HG03060 (cell line): ENCODE data around the gene CTSE.

Experiments used
- ATAC-seq: cut with Tn5 transposase; IDR thresholded peaks from one replicate; pipeline ENCODE4 v1.9.1; 2021; ENCODE audit warnings: low read depth, moderate number of reproducible peaks; ENCODE audit not compliant: unreplicated experiment

The CTSE gene

GRCh38 chr1:205973377-205974232 lies 50.1 kb downstream of the CTSE start:
- ATAC-seq: no peak

DNA sequence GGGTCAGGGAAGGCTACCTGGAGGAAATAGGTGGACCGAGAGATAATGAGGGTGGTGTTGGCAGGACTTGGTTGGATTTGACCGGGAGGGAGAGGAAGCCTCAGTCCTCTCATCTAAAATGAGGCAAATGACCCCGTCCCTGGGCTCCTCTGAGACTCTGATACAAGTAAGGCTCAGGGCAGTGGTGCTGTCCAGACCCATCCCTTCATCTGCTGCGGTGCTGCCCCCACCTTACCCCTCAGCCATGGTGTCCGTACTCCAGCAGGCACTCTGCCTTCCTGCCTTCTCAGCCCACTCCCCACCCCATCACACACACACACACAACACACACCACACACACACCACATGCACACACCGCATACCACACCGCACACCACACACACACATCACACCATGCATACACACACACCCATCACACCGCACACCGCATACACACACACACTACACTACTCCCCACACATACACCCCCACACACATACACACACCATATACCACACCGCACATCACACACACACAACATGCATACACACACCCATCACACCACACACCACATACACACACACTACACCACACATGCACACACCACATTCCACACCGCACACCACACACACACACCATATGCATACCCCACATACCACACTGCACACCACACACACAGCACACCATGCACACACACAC lies 51.1 kb downstream of the CTSE start:
- no peak for ATAC-seq

- ATAC-seq: no peak
Measured at GRCh38 chr1:205972081-205972480, 51.6 kb downstream of the CTSE start.

DNA sequence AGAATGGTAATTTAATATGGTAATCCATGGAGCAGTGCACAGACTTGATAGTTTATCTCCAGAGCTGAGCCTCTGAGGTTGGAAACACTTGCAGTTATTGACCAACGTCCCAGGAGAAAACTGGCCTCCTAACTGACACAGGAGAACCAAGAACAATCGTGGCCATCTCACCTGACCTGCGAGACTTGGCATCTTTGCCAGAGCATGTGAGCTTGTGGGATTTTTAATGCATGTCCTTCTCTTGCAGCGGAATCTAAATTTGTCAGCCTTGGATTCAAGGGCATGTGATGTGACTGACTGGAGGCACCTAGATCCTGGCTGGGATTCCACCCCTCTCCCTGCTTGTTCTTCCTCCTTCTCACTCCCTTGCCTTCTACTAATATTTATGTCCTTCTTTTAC lies 52.6 kb downstream of the CTSE start:
- ATAC-seq: no peak

DNA sequence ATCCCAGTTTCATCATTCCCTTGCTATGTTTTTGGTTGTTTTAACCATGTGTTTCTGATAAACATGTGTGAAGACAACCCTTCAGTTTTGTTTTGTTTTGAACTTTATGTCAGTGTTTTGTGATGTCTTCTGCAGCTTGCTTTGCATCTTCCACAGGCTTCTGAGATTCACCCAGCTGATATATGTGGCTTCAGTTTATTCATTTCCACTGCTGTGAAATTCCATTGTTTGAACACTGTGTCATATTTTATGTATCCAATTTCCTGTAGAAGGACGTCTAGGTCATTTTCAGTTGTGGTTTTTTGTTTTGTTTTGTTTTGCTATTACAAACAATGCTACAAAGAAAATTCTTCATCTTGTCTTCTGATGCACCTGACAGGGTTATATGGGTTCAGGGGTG lies 53.2 kb downstream of the CTSE start:
- no peak for ATAC-seq

DNA sequence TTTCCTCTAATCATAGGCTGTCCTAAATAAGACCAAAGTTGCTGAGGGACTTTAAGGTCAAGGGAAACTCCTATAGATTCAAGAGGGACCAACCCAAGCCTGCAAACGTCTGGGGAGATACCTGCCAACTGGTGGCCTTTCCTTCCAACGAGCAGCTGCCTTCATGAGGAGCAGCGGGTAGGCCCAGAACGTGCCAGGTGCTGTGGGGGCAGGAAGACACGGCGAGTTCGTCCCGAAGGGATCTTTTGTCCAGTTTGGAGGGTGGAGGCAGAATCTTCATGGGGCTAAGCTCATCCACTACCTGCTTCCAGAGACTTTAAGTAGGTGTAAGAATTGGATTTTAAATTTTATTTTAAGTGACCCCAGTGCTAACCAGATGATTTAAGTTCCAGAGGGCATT lies 54.5 kb downstream of the CTSE start:
- no peak for ATAC-seq

GRCh38 chr1:205967554-205968335 lies 56.0 kb downstream of the CTSE start:
- no peak for ATAC-seq

DNA sequence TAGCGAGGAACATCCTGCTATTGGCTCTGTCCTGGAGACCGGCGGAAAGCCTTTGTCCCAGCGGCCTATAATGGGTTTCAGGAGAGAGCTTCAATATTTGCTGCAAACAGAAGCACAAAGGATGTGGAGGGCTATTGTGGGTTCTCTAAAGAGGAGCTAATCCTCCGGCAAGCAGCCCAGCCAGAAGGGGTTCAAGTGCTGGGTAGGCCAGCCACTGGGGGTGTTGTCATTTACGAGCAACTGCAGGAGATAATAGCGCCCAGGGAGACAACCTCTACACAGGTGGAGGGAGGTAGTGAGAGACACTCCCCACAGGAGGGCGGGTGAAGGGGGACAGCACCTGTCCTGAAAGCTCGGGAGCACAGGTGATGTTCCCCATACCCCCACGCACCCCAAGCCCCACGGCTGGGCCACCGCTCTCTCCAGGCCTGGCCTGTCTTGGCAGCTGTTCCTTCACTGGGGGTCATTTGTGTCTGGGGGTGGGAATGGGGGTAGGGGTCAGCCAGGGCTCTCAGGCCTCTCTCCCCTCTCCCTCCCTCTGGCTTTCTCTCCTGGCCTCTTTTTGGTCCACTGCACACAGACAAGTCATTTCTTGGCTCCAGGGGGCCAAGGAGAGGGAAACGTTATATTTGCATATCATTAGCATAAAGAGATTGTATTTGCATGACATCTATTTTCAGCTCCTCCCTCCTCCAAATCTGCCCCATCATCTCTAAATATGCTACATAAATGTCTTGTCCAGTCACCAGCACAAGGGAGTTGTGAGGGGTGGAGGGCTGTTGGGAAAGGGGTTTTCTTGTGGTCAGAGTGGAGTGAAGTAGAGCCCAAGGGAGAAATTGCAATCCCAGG lies 58.4 kb downstream of the CTSE start:
- no peak for ATAC-seq

DNA sequence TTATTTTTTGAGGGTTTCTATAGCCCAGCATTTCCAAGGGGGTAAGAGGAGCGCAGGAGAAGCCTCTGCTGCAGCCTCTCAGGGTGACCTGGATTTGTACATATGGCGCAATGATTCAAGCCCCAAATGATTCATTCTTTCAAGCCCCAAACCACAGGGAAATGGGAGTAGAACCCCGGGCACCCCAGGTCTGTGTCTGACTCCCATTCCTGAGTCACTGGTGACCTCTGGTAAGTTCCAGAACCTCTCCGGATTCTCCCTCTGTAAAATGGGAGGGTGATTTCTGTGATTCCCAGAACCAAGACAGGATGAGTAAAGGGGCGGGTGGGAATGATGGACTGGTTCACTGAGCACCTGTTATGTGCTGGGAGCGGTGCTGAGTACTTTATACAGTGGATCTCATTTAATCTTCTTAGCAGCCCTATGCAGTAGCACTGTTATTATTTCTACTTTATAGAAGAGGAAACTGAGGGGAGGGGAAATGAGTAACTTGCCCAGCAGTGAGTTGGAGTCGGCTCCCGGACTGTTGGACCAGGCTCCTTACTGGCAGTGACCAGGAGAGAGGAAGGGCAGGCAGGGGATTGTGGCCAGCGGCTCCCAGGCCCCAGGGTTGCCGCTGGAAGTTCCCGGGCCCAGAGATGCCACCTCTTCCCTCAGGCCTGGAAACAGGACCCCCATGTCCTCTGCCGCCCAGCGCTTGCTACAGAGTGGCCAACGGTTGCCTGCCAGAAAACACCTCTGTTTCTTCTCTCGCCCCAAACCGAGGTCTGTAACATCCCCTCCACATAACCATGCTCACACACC lies 60.1 kb downstream of the CTSE start:
- no peak for ATAC-seq

GRCh38 chr1:205962821-205963221 lies 60.9 kb downstream of the CTSE start:
- ATAC-seq: no peak

GRCh38 chr1:205961991-205962820 lies 61.5 kb downstream of the CTSE start:
- no peak for ATAC-seq

GRCh38 chr1:205961405-205961804 lies 62.3 kb downstream of the CTSE start:
- no peak for ATAC-seq

DNA sequence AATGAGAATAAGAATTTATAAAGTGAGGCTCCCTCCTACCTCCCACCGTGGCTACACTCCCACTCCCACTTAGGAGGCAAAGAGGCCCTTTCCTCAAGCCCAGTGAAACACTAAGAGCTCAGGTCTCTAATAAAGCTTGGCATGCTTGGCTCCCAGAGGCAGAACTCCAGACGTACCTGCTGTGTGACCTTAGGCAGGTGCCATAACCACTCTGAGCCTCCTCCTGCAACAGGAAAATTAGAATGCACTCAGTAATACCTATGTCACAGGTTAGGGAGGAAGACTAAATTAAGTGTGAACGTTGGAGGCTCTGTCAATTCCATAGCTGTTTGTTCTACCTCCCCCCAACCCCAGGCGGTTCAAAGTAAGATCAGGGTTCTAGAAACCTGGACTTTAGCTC lies 63.9 kb downstream of the CTSE start:
- no peak for ATAC-seq
